Stomach smooth muscle (tissue), 2 donors: ENCODE results near the gene CCNL1.
A peak's percentile ranks its signal among the peaks of the same experiment; 100 is the strongest.

Experiments
- H3K27ac ChIP-seq: one replicate; pipeline ENCODE4 v1.7.0; 2013; ENCODE audit warnings: mild to moderate bottlenecking, low read length, inconsistent platforms
- H3K27me3 ChIP-seq, 2 donors: one replicate each; pipeline ENCODE4 v1.7.0; 2013; ENCODE audit warnings: low read length in 2 of 2; ENCODE audit not compliant: insufficient read depth in 2 of 2, control insufficient read depth in 1 of 2
- H3K36me3 ChIP-seq, 2 donors: one replicate each; pipeline ENCODE4 v1.7.0; 2013; ENCODE audit warnings: low read length in 2 of 2; ENCODE audit not compliant: control insufficient read depth in 2 of 2, insufficient read depth in 2 of 2
- H3K4me1 ChIP-seq: one replicate; pipeline ENCODE4 v1.7.0; 2013; ENCODE audit warnings: low read length; ENCODE audit not compliant: control insufficient read depth, insufficient read depth
- H3K4me3 ChIP-seq, 2 donors: one replicate each; pipeline ENCODE4 v1.7.0; 2013; ENCODE audit warnings: low read length in 2 of 2
- H3K9ac ChIP-seq, 2 donors: one replicate each; pipeline ENCODE4 v1.7.0; 2013; ENCODE audit warnings: low read length in 2 of 2, mild to moderate bottlenecking in 1 of 2
- H3K9me3 ChIP-seq, 2 donors: one replicate each; pipeline ENCODE4 v1.7.0; 2013; ENCODE audit warnings: low read length in 2 of 2; ENCODE audit not compliant: control insufficient read depth in 2 of 2
- donor health status: healthy.
- donor health status: Pancreatic carcinoma.

CCNL1 gene

DNA sequence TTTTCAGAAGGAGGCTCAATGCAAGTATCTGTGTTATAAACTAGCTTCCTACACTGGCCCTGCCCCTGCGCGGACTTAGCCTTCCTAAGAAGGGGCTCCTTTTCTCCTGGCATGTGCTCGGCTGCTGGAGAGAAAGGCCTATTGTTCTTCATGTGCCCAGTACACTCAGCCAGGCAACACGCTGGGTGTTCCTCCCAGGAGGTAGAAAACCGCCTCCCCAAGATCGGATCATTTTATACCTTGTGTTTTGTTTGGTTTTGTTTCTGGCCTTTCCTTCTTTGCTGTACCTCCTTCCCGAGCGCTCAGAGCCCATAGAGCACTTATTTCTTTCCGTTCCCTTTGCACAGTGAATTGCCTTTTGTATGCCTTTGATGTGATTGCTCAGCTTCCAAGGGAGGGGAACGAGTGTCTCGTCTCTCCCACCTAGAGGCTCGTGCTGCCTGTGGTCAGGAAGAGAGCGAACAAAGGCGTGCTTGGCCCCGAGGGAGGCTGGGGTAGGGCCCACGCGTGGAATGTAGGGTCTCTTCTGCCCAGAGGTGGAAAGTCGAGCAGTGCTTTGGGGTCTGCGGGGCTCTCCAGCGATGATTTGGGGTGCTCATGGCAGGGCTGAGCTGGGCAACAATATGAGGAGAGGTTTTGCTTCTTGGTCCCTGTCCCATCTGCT is 30.0 kb downstream of the CCNL1 start:
- peak overlapping the region in 1 of 2 donors; percentile 29 for H3K9ac ChIP-seq
- peaks cover 21% of the 10 kb centered on the region for H3K4me1 ChIP-seq
- peak overlapping the region; percentile 11 for H3K27ac ChIP-seq
- H3K36me3 ChIP-seq = peaks cover 0 to 3% of the 10 kb centered on the region in 2 donors
- H3K27me3 ChIP-seq = no peaks in the 10 kb centered on the region
- H3K9me3 ChIP-seq = no peaks in the 10 kb centered on the region
- peak overlapping the region; percentile 37 to 52 for H3K4me3 ChIP-seq

DNA sequence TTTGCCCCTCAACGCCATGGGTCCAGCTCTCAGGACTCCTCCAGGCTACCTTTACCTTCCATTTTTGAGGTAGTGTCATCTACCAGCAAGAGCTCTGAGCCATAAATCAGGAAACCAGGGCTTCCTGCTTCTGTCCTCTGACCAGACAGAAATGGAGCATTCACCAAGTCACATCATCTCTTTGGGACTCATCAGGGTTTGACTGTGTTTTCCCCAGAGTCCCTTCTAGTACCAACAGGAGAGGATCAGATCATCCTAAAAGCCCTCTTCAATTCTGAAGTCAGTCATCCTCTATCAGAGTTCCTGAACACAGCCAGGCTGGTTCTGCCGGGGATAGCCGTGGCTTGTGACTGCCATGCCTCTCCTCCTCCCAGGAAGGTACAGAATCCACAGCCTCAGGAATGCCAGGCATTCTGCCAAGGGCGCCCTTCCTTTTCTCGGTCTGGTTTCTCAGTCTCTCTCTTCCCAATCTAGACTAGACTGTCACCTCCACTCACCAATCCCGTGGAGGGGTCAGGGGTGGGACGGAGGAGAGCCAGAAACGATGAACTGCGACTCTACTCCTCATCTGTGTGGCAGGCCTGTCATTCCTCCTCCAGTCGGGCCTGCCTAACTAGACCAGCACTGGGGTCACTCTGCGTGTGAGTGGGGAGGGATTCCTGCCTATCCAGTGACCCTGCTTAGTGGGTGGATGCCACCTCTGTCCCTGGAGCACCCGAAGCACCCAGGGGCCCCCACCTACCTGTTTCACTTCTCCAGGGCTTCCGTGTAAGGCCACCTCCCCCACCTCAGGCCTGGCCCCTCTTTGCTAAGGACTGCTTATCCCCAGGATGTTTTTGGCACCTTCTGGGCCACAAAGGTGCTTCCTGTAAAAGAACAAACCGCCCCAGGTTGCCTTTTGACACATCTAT is 30.9 kb downstream of the CCNL1 start:
- H3K9ac ChIP-seq = no peak overlapping the region
- H3K9me3 ChIP-seq = no peaks in the 10 kb centered on the region
- H3K27ac ChIP-seq = no peak overlapping the region
- peaks cover 15% of the 10 kb centered on the region for H3K4me1 ChIP-seq
- H3K4me3 ChIP-seq = no peak overlapping the region
- no peaks in the 10 kb centered on the region for H3K36me3 ChIP-seq
- H3K27me3 ChIP-seq = no peaks in the 10 kb centered on the region

DNA sequence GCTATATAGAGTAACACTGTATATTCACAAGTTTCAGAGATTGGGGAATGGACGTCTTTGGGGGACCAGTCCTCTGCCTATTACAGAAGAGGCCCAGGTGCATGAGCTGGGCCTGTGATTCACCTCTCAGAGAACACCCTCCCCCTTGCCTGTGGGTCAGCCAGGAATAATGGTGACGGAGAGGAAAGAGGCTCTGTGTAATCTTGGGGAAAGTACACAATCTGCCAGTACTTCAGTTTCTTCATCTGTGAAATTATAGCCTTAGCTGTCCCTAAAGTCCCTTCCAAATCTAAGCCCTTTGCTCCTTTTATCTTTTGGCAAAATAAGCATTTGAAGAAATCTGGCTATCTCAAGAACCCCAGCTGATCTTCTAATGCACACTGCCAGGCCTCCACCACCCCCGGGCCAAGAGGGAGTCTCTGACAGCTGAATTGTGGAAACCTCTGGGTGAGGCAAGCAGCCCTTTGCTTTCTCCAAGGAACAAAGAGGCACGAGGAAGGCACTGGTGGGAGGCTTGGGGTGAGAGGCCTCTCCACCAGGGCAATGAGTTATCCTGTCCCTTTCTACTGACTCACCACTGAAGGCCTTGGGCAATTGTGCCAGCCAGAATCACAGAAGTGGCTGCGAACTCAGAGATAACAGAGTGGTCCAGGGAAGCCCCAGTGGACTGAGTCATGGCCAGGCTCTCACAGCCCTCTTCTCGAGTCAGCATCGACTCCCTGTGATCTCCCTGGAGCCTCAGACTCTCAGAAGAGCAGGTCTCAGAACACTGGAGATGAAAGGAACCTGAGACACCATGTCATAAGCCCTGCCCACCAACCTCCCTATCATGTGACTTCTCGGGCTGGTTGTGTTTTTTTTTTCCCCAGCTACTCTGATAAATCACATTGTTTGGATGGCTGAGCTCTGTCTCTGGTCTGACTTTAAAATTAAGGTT is 31.8 kb downstream of the CCNL1 start:
- H3K9ac ChIP-seq = no peak overlapping the region
- peaks cover 15% of the 10 kb centered on the region for H3K4me1 ChIP-seq
- H3K27ac ChIP-seq = no peak overlapping the region

DNA sequence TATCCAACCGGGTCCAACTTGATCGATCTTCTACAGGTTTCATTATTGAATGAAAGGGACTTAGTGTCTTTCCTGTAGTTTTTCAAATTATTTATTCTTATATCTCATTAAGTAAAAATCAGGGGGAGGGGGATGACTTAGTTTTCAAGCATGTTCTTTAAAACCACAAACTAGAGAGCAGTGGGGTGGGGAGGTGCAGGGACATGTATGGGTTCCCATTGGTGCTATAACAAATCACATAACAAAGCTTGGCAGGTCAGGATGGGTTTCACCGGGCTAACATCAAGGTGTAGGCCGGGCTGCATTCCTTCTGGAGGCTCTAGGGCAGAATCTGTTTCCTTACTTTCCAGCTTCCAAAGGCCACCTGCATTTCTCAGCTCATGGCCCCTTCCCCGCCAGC is 32.7 kb downstream of the CCNL1 start:
- H3K9me3 ChIP-seq = no peaks in the 10 kb centered on the region
- H3K4me1 ChIP-seq = peaks cover 15% of the 10 kb centered on the region
- no peaks in the 10 kb centered on the region for H3K27me3 ChIP-seq
- no peak overlapping the region for H3K9ac ChIP-seq
- no peaks in the 10 kb centered on the region for H3K36me3 ChIP-seq
- H3K4me3 ChIP-seq = no peak overlapping the region
- H3K27ac ChIP-seq = no peak overlapping the region

More for the DNA sequence above, 31.8 kb downstream of the CCNL1 start:
- Histone ChIP-seq H3K4me3 (no peak overlapping the region), H3K27me3 (no peaks in the 10 kb centered on the region), H3K9me3 (no peaks in the 10 kb centered on the region), H3K36me3 (no peaks in the 10 kb centered on the region)

DNA sequence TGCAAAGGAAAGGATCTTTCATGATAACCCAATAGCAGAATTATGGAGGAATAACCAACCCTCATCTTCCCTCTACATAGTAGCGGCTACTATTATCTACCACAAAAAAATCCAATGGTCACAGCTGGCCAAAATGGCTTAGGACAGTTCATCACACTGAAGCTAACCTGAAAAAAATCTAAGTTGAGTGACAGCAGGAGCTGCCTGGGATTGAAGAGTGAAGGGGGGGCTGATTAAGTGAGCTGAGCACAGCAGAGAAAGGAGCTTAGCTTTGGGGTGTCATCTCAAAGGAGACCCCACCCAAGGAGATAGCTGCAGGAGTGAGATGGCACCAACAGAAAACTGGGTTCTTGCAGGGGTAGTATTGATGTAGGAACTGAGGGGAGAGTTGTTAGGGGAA is 33.6 kb downstream of the CCNL1 start:
- no peak overlapping the region for H3K9ac ChIP-seq
- no peak overlapping the region for H3K27ac ChIP-seq
- H3K4me1 ChIP-seq = peaks cover 15% of the 10 kb centered on the region
- H3K36me3 ChIP-seq = no peaks in the 10 kb centered on the region
- H3K27me3 ChIP-seq = no peaks in the 10 kb centered on the region
- H3K4me3 ChIP-seq = no peak overlapping the region
- no peaks in the 10 kb centered on the region for H3K9me3 ChIP-seq

DNA sequence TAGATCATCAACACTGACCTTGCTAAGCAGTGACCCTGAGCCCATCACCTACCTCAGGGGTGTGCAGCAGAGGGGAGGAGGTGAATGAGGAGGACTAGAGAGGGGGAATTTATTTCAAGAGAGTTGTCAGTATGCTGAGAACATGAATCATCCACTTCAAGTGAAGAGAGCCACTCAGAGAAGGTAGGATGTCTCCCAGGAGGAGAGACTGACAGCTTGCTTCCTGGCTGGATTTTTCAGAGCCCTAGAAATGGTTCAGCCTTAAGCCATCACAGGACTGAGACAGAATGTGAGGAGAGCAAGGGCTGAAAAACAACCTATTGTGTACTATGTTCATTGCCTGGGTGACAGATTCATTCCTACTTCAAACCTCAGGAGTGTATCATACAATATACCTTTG is 34.8 kb downstream of the CCNL1 start:
- no peak overlapping the region for H3K27ac ChIP-seq
- H3K4me1 ChIP-seq = peaks cover 10% of the 10 kb centered on the region
- no peak overlapping the region for H3K4me3 ChIP-seq
- no peaks in the 10 kb centered on the region for H3K36me3 ChIP-seq
- H3K9ac ChIP-seq = no peak overlapping the region
- H3K27me3 ChIP-seq = no peaks in the 10 kb centered on the region
- no peaks in the 10 kb centered on the region for H3K9me3 ChIP-seq

DNA sequence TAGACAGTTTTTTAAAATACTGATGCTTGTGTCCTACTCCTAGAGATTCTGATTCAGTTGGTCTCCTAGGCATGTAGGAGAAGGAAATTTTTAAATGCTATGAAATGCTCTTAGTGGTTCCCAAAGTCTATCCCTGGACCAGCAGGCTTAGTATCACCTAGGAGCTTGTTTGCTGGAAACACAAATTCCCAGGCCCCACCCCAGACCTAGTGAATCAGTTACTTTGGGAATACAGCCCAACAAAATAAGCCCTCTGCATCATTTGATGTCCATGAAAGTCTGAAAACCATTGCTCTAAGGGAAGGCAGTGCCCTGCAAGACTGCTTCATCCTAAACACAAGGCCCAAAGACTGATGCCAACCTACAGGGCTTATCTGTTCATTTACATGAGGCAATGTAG is 36.3 kb downstream of the CCNL1 start:
- Histone ChIP-seq H3K36me3 (no peaks in the 10 kb centered on the region), H3K27ac (no peak overlapping the region), H3K9me3 (no peaks in the 10 kb centered on the region), H3K4me1 (peaks cover 3% of the 10 kb centered on the region), H3K9ac (no peak overlapping the region), H3K27me3 (no peaks in the 10 kb centered on the region), H3K4me3 (no peak overlapping the region)

DNA sequence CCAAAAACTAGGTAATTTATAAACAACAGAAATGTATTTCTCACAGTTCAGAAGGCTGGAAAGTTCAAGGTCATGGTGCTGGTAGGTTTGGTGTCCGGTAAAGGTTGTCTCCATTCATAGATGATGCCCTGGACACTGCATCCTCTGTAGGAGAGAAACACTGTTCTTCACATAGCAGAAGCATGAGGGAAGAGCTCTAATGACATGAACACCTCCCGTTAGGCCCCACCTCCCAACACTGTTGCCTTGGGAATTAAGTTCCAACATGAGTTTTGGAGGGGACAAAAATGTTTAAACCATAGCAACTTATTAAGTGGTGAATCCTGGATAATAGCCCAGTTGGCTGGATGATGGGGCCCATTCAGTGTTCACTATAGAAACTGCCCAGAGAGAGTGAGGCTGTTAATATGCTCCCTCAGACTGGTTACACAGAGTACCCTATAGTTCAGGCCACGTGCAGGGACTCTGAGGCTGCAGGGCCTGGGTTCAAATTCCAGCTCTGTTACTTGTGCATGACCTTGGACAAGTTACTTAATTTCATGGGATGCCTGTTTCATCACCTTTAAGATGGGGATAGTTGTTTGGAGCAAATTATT is 37.0 kb downstream of the CCNL1 start:
- Histone ChIP-seq H3K9me3 (no peaks in the 10 kb centered on the region), H3K27ac (no peak overlapping the region), H3K36me3 (no peaks in the 10 kb centered on the region), H3K27me3 (no peaks in the 10 kb centered on the region), H3K9ac (no peak overlapping the region), H3K4me1 (no peaks in the 10 kb centered on the region), H3K4me3 (no peak overlapping the region)

DNA sequence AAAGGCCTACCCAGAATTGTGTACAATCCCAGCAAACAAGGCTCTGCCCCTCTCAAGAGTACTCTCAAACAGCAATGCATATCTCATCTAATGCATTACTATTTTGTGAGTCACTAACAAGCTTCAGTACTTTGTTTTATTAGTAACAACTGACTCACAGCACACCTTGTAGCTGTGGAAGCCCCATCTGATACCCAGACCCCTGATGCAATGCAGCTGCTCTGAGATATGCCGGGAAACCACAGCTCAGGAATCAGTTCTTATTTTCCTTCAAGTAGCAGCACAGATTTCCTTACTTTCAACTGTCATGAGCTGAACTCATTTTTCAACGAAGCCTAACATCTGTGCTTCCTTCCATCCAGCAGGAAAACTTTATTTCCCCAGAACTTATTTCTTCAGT is 37.8 kb downstream of the CCNL1 start:
- H3K4me3 ChIP-seq = no peak overlapping the region
- H3K4me1 ChIP-seq = no peaks in the 10 kb centered on the region
- no peak overlapping the region for H3K9ac ChIP-seq

DNA sequence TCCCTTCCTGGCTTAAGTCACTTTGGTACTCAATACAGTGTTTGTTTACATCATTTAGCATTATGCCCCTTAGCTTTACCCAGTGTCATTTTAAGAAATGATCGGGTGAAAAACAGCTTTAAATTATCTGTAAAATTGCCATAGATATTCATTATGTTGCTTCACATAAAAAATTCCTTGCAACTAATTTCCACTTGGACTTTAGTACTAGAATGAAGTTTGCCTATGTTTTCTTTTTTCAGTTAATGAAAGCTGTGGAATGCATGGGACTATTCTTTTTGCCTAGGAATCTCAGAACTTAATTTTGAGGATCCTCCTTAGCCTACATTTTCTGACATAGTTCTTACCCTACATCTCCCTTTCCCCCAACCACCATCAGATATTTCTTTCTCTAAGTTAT is 38.4 kb downstream of the CCNL1 start:
- Histone ChIP-seq H3K27me3 (no peaks in the 10 kb centered on the region), H3K4me1 (no peaks in the 10 kb centered on the region), H3K27ac (no peak overlapping the region), H3K9me3 (no peaks in the 10 kb centered on the region), H3K36me3 (no peaks in the 10 kb centered on the region), H3K9ac (no peak overlapping the region), H3K4me3 (no peak overlapping the region)

More for the DNA sequence above, 37.8 kb downstream of the CCNL1 start:
- Histone ChIP-seq H3K9me3 (no peaks in the 10 kb centered on the region), H3K27me3 (no peaks in the 10 kb centered on the region), H3K27ac (no peak overlapping the region), H3K36me3 (no peaks in the 10 kb centered on the region)
